Kidney (tissue), 14 donors: ENCODE data around the gene FMC1. TPM values are rescaled to one million over a fixed set of nuclear protein-coding genes. Genes with fewer than 3 reads are reported as not detected.
"Not testable (repeated sequence)": the region's sequence is repeated elsewhere in the genome, so short reads cannot be mapped to it uniquely, and the experiment has no call there.

ENCODE experiments used
- DNase-seq, 5 donors: peaks; one replicate each; pipeline ENCODE4 v3.0.0-alpha.2; 2013 to 2020
- FAIRE-seq: peaks from 2 replicates; lab custom pipeline; 2012; peaks lifted over from hg19 to GRCh38; lab: Jason Lieb, UNC
- H3K27ac ChIP-seq, 2 donors: one replicate each; pipeline ENCODE4 v1.7.0; 2013; ENCODE audit warnings: low read depth in 2 of 2, low read length in 2 of 2, inconsistent platforms in 1 of 2
- H3K27me3 ChIP-seq: one replicate; pipeline ENCODE4 v1.7.1; 2013; ENCODE audit warnings: low read length, inconsistent platforms; ENCODE audit not compliant: control insufficient read depth, insufficient read depth
- H3K36me3 ChIP-seq, 3 donors: one replicate each; pipeline versions ENCODE4 v1.7.0 to v1.7.1; 2013; ENCODE audit warnings: low read length in 3 of 3, control low read depth in 1 of 3, inconsistent platforms in 1 of 3; ENCODE audit not compliant: insufficient read depth in 3 of 3, control insufficient read depth in 2 of 3
- H3K4me1 ChIP-seq, 3 donors: one replicate each; pipeline versions ENCODE4 v1.7.0 to v1.7.1; 2013; ENCODE audit warnings: low read length in 3 of 3, inconsistent platforms in 1 of 3, low read depth in 1 of 3; ENCODE audit not compliant: control insufficient read depth in 2 of 3, insufficient read depth in 2 of 3
- H3K4me3 ChIP-seq, 3 donors: one replicate each; pipeline versions ENCODE4 v1.7.0 to v1.8.1; 2013; ENCODE audit warnings: low read length in 3 of 3, control low read depth in 1 of 3, inconsistent platforms in 1 of 3
- H3K9ac ChIP-seq, 3 donors: one replicate each; pipeline versions ENCODE4 v1.7.0 to v1.7.1; 2013; ENCODE audit warnings: low read length in 3 of 3, control low read depth in 1 of 3, inconsistent platforms in 1 of 3
- H3K9me3 ChIP-seq, 3 donors: one replicate each; pipeline versions ENCODE4 v1.7.0 to v1.7.1; 2013; ENCODE audit warnings: low read length in 3 of 3, control low read depth in 1 of 3, inconsistent platforms in 1 of 3; ENCODE audit not compliant: control insufficient read depth in 2 of 3, insufficient read depth in 1 of 3
- intact Hi-C: fragments of 100-400 bp; cut with DNase I; formaldehyde crosslinking; loops from one replicate; pipeline ENCODE4 v1.11.1; 2022
- polyA plus RNA-seq: library from polyadenylated mRNA; stranded (reverse); fragments of 350-450 nt; fragmentation: Illumina TruSeq; extraction: RNeasy Lipid Tissue Mini Kit (QIAGEN cat#74804); gene quantifications from one replicate; pipeline ENCODE4 v1.2.3, GENCODE V29; 2014; ENCODE audit warnings: low read depth, low replicate concordance; ENCODE audit not compliant: insufficient read depth
- total RNA-seq: library from RNA; stranded (reverse); fragmentation: NEBNext Ultra II Directional; extraction: Animal tissue kit (Norgen Biotek cat#: 25700); gene quantifications from one replicate; pipeline ENCODE4 v1.2.1, GENCODE V29; 2021
- TF ChIP-seq, protein P1 (sequence below): IDR thresholded peaks from 3 replicates; pipeline ENCODE4 v1.5.1; 2012; ENCODE audit warnings: mild to moderate bottlenecking, moderate library complexity, borderline replicate concordance; ENCODE audit not compliant: insufficient read depth; ENCODE audit errors: extremely low read depth
- donor health status: control.
- donor health status: control.
- donor health status: control.
- donor health status: control.
- donor health status: control.
- donor health status: DM: yes; HTN: yes; CAD: no.
- donor health status: Normal renal cell carcinoma (clear cell type).

The FMC1 gene
- total and polyA plus RNA-seq, 2 donors from 2014 or later, result 23.0 to 109 TPM

DNA sequence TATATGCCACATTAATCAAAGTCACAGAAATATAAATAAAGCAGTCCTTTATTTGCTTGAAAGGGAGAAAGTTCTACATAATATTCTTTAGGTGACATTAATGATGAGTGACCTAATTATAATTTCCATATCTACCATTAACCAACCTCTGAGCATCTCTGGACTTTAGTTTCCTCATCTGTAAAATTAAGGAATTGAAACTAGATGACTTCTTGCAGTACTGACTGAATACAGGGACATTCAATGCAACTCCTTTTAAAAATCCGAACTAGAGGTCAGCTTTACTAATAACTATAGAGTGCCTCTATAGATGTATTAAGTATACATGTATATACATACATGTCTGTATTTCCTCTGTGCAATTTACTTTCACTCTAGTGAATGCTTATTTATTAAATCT is 3.9 kb downstream of the FMC1 start:
- no peaks in the 10 kb centered on the region for H3K9me3 ChIP-seq
- FAIRE-seq (no peak), DNase-seq (no peak)
- peaks cover 3 to 14% (median 5%) of the 10 kb centered on the region in 3 donors for H3K36me3 ChIP-seq
- TF ChIP-seq, protein P1, sequence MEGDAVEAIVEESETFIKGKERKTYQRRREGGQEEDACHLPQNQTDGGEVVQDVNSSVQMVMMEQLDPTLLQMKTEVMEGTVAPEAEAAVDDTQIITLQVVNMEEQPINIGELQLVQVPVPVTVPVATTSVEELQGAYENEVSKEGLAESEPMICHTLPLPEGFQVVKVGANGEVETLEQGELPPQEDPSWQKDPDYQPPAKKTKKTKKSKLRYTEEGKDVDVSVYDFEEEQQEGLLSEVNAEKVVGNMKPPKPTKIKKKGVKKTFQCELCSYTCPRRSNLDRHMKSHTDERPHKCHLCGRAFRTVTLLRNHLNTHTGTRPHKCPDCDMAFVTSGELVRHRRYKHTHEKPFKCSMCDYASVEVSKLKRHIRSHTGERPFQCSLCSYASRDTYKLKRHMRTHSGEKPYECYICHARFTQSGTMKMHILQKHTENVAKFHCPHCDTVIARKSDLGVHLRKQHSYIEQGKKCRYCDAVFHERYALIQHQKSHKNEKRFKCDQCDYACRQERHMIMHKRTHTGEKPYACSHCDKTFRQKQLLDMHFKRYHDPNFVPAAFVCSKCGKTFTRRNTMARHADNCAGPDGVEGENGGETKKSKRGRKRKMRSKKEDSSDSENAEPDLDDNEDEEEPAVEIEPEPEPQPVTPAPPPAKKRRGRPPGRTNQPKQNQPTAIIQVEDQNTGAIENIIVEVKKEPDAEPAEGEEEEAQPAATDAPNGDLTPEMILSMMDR, result no peak
- H3K9ac ChIP-seq, result no peak overlapping the region
- no peak overlapping the region for H3K4me3 ChIP-seq
- H3K4me1 ChIP-seq, result peaks cover 0 to 8% (median 4%) of the 10 kb centered on the region in 3 donors
- intact Hi-C loops, result no loop called here
- H3K27ac ChIP-seq, result no peak overlapping the region
- H3K27me3 ChIP-seq, result no peaks in the 10 kb centered on the region

DNA sequence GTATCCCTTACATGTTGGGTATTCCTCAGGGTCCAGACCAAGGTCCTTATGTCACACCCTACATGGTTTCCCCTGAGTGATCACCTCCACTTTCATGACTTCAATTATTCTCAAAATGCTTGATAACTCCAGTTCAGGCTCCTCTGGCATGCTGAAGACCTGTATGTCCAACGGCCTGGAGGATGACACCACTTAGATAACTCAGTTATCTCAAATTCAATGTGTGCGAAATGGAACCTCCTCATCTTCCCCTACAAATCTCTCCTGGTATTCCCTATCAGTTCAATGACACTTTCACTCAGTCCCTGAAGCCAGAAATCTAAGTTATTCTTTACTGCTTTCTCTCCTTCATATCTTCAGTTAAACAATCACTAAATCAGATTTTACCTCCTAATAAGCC is 9.9 kb downstream of the FMC1 start:
- no peaks in the 10 kb centered on the region for H3K27me3 ChIP-seq
- no peak overlapping the region for H3K4me3 ChIP-seq
- DNase-seq (no peak), FAIRE-seq (no peak)
- H3K9me3 ChIP-seq, result no peaks in the 10 kb centered on the region
- no peak overlapping the region for H3K9ac ChIP-seq
- intact Hi-C loops, result no loop called here
- H3K4me1 ChIP-seq, result no peaks in the 10 kb centered on the region
- TF ChIP-seq, protein P1, result no peak
- H3K27ac ChIP-seq, result no peak overlapping the region
- H3K36me3 ChIP-seq, result peaks cover 5 to 14% (median 7%) of the 10 kb centered on the region in 3 donors

DNA sequence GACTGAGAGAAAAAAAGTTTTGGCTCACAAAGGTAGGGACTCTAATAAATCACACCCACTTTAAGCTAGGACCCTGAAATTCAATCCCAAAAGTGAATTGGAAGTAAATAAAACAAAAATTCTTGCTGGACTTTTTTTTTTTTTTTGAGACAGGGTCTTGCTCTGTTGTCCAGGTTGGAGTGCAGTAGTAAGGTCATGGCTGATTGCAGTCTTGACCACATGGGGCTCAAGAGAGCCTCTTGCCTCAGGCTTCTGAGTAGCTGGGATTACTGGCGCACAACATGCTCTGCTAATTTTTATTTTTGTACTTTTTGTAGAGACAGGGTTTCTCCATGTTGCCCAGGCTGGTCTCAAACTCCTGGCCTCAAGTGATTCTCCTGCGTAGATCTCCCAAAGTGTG is 13.6 kb downstream of the FMC1 start:
- peaks cover 0 to 4% (median 0%) of the 10 kb centered on the region in 3 donors for H3K4me1 ChIP-seq
- intact Hi-C loops, result no loop called here
- H3K4me3 ChIP-seq, result no peak overlapping the region
- no peak overlapping the region for H3K9ac ChIP-seq
- H3K36me3 ChIP-seq, result peaks cover 0 to 4% (median 0%) of the 10 kb centered on the region in 3 donors
- no peak overlapping the region for H3K27ac ChIP-seq
- FAIRE-seq (no peak), DNase-seq (no peak)
- H3K27me3 ChIP-seq, result no peaks in the 10 kb centered on the region
- TF ChIP-seq, protein P1, result no peak
- H3K9me3 ChIP-seq, result no peaks in the 10 kb centered on the region

DNA sequence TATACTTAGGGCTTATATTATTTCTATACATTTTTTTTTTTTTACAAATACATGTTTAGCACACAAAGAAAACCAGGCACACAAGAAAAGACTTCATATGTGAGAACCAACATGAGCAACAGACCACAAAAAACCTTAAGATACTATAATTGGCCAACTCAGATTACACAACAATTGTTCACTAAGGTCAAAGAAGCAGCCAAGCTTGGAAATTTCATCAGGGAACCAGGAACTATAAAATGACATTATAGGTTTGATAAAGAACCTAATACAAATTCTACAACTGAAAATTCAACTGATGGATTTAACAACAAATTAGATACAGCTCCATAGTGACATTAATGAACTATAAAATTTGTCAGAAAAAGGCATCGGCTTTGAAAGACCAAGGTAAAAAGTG is 14.2 kb downstream of the FMC1 start:
- Histone ChIP-seq H3K27ac (no peak overlapping the region), H3K9me3 (no peaks in the 10 kb centered on the region), H3K4me1 (peaks cover 0 to 4% (median 0%) of the 10 kb centered on the region in 3 donors), H3K9ac (no peak overlapping the region), H3K36me3 (peaks cover 0 to 4% (median 0%) of the 10 kb centered on the region in 3 donors), H3K4me3 (no peak overlapping the region), H3K27me3 (no peaks in the 10 kb centered on the region)
- intact Hi-C loops, result no loop called here
- FAIRE-seq (no peak), DNase-seq (no peak)
- TF ChIP-seq, protein P1, result no peak

DNA sequence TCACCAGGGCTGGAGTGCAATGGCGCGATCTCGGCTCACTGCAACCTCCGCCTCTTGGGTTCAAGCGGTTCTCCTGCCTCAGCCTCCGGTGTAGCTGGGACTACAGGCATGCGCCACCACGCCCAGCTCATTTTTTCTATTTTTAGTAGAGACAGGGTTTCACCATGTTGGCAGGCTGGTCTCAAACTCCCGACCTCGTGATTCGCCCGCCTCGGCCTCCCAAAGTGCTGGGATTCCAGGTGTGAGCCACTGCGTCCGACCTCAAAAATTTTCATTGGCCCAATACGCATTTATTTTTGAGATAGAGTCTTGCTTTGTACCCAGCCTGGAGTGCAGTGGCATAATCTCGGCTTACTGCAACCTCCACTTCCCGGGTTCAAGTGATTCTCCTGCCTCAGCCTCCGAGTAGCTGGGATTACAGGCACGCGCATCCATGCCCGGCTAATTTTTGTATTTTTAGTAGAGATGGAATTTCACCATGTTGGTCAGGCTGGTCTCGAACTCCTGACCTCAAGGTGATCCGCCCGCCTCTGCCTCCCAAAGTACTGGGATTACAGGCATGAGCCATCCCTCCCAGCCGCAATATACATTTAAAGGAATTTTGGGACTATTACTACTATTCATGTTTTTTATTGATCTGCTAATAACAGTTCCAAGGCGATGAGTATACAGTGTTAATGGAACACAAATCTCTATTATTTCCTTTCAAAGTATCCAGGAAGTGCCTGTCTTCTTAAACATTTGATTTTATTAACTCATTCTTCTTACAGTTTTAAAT is 16.8 kb downstream of the FMC1 start:
- H3K4me3 ChIP-seq, result peak overlapping the region in 2 of 3 donors; percentile 83 to 85
- peaks cover 2 to 15% (median 5%) of the 10 kb centered on the region in 3 donors for H3K4me1 ChIP-seq
- H3K9me3 ChIP-seq, intact Hi-C loops, FAIRE-seq, H3K36me3 ChIP-seq, H3K27me3 ChIP-seq, DNase-seq: not testable (repeated sequence)
- peak overlapping the region; percentile 93 to 99 for H3K27ac ChIP-seq
- H3K9ac ChIP-seq, result peak overlapping the region in 2 of 3 donors; percentile 92 to 99
